Esophagus squamous epithelium (tissue), 5 donors: Measurements from ENCODE around the gene ITGB5. TPM values are rescaled to one million over a fixed set of nuclear protein-coding genes. Genes with fewer than 3 reads are reported as not detected.

Experiments used
- DNase-seq: peaks from one replicate; lab custom pipeline; 2025; lab: John Stamatoyannopoulos, UW
- H3K27ac ChIP-seq, 4 donors: fragments of 200-600 bp; sonication (generic); one replicate each; pipeline ENCODE4 v1.5.1; 2016 to 2019; ENCODE audit warnings: mild to moderate bottlenecking in 1 of 4
- H3K27me3 ChIP-seq, 4 donors: fragments of 200-600 bp; sonication (generic); 1 replicate in 3 of 4; 2 replicates in 1 of 4; pipeline versions ENCODE4 v1.5.1 to v1.6.0; 2017 to 2021; ENCODE audit warnings: antibody characterized with exemption in 1 of 4
- H3K36me3 ChIP-seq, 3 donors: fragments of 200-600 bp; sonication (generic); one replicate each; pipeline ENCODE4 v1.5.1; 2016 to 2019
- H3K4me1 ChIP-seq, 3 donors: fragments of 200-600 bp; sonication (generic); one replicate each; pipeline ENCODE4 v1.5.1; 2017 to 2019
- H3K4me3 ChIP-seq, 4 donors: fragments of 200-600 bp; sonication (generic); 1 replicate in 3 of 4; 2 replicates in 1 of 4; pipeline ENCODE4 v1.5.1; 2016 to 2019; ENCODE audit warnings: mild to moderate bottlenecking in 2 of 4, moderate library complexity in 1 of 4
- H3K9me3 ChIP-seq, 3 donors: fragments of 200-600 bp; sonication (generic); one replicate each; pipeline ENCODE4 v1.5.1; 2016 to 2019
- POLR2A ChIP-seq, 4 donors: fragments of 450-650 bp; IDR thresholded peaks; one replicate each; pipeline ENCODE4 v1.6.1; 2017; ENCODE audit warnings: antibody characterized with exemption in 4 of 4, mild to moderate bottlenecking in 4 of 4, moderate library complexity in 3 of 4
- WGBS, 2 donors: methylation state at CpG; one replicate each; pipeline ENCODE4 v1.1.5; 2018; 5-methylcytosine and 5-hydroxymethylcytosine counted together
- intact Hi-C: fragments of 100-400 bp; cut with DNase I; formaldehyde crosslinking; loops from one replicate; pipeline ENCODE4 v1.15.0; 2022
- total RNA-seq, 4 donors: library from RNA; depleted of rRNA; stranded (reverse); fragments of >200 nt; gene quantifications; one replicate each; pipeline ENCODE4 v1.1.0, GENCODE V29; 2016
- TF ChIP-seq, protein P1 (sequence below), 6 experiments: fragments of 450-650 bp in 4 of 6; fragments of 200-600 bp in 2 of 6; sonication (generic) in 2 of 6; IDR thresholded peaks; one replicate each; pipeline ENCODE4 v1.5.1; 2016 to 2019; ENCODE audit warnings: antibody characterized with exemption in 6 of 6, mild to moderate bottlenecking in 4 of 6, moderate library complexity in 4 of 6
- donor health status: DM: yes; HTN: yes; CAD: no.

ITGB5 gene
- total RNA-seq, 4 donors from 2014 or later = 68.4 to 114 (median 79.7) TPM

DNA sequence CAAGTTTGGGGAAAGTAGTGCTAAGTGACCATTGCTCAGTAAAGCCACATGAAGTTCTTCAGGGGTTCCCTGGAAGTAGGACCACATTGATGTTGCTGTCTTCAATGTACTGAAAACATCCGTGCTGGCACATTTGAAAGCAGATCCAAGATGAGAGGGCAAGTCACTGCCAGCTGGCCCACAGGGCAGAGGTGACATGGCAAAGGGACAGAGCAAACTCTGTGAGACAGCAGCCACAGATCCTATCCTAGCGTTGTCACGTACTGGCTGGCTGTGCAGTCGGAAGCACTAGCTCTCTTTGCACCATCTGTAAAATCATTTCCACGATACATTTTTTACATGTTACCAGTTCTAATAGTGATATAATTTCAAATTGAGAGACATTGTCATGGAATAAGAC, 33.6 kb upstream of the ITGB5 start:
- no peak overlapping the region for H3K4me3 ChIP-seq
- no peak for TF ChIP-seq POLR2A (IDR thresholded peaks at IDR 0.05)
- TF ChIP-seq, protein P1, sequence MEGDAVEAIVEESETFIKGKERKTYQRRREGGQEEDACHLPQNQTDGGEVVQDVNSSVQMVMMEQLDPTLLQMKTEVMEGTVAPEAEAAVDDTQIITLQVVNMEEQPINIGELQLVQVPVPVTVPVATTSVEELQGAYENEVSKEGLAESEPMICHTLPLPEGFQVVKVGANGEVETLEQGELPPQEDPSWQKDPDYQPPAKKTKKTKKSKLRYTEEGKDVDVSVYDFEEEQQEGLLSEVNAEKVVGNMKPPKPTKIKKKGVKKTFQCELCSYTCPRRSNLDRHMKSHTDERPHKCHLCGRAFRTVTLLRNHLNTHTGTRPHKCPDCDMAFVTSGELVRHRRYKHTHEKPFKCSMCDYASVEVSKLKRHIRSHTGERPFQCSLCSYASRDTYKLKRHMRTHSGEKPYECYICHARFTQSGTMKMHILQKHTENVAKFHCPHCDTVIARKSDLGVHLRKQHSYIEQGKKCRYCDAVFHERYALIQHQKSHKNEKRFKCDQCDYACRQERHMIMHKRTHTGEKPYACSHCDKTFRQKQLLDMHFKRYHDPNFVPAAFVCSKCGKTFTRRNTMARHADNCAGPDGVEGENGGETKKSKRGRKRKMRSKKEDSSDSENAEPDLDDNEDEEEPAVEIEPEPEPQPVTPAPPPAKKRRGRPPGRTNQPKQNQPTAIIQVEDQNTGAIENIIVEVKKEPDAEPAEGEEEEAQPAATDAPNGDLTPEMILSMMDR (IDR thresholded peaks at IDR 0.05) = no peak
- intact Hi-C loops = no loop called here
- DNase-seq = no peak
- H3K27me3 ChIP-seq = no peaks in the 10 kb centered on the region
- no peak overlapping the region for H3K27ac ChIP-seq
- 85 to 86% methylated on average over 5 of the region's 5 CpGs for WGBS, 2 donors
- H3K36me3 ChIP-seq = no peaks in the 10 kb centered on the region
- H3K9me3 ChIP-seq = no peaks in the 10 kb centered on the region
- H3K4me1 ChIP-seq = peaks cover 0 to 8% (median 0%) of the 10 kb centered on the region in 3 donors

DNA sequence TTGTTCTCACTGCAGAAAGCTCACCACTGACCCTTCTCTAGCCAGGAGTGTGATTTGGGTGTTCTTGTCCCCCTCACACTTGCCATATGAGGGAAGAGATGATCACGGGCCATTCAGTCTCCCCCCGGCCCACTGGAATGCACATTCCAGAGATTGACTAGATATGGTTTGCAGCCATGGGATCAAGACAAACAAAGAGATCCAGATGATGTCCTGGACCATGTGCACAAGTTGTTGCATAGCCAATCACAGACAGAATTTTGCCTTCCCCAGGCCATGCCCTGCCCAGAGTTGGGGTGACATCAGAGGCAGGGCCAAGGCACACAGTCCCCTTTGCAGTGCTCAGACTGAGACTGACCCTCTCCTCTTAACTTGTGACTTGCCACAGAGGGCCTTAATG, 32.6 kb upstream of the ITGB5 start:
- 20 to 73% methylated on average over 1 to 2 of the region's 2 CpGs for WGBS, 2 donors
- H3K9me3 ChIP-seq = no peaks in the 10 kb centered on the region
- H3K36me3 ChIP-seq = no peaks in the 10 kb centered on the region
- intact Hi-C loops = no loop called here
- no peak overlapping the region for H3K4me3 ChIP-seq
- H3K27ac ChIP-seq = no peak overlapping the region
- H3K27me3 ChIP-seq = no peaks in the 10 kb centered on the region
- no peak for TF ChIP-seq POLR2A (IDR thresholded peaks at IDR 0.05)
- TF ChIP-seq, protein P1 (IDR thresholded peaks at IDR 0.05) = no peak
- DNase-seq = no peak
- peaks cover 0 to 8% (median 0%) of the 10 kb centered on the region in 3 donors for H3K4me1 ChIP-seq

DNA sequence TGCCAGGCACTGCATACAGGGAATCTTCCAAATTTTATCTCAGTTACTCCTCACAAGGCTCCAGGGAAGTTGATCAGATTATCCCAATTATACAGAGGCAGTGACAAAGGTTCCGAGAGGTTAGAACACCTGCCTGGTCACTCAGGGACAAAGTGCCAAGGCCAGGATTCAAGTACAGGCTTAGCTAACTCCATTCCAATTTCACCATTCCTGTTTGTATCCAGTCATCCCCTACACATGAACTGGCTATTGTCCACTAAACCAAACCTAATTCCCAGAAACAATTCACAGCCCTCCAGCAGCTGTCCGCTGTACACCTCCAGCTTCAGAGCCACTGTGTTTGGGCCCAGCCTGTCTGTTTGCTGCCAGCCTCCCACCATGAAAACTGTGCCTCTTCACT, 31.4 kb upstream of the ITGB5 start:
- DNase-seq = no peak
- TF ChIP-seq POLR2A (IDR thresholded peaks at IDR 0.05) = no peak
- TF ChIP-seq, protein P1 (IDR thresholded peaks at IDR 0.05) = no peak
- 89 to 100% methylated on average over 2 of the region's 2 CpGs for WGBS, 2 donors
- Histone ChIP-seq H3K27ac (no peak overlapping the region), H3K36me3 (no peaks in the 10 kb centered on the region), H3K9me3 (no peaks in the 10 kb centered on the region), H3K4me3 (no peak overlapping the region), H3K4me1 (peaks cover 0 to 8% (median 0%) of the 10 kb centered on the region in 3 donors), H3K27me3 (no peaks in the 10 kb centered on the region)
- intact Hi-C loops = no loop called here

DNA sequence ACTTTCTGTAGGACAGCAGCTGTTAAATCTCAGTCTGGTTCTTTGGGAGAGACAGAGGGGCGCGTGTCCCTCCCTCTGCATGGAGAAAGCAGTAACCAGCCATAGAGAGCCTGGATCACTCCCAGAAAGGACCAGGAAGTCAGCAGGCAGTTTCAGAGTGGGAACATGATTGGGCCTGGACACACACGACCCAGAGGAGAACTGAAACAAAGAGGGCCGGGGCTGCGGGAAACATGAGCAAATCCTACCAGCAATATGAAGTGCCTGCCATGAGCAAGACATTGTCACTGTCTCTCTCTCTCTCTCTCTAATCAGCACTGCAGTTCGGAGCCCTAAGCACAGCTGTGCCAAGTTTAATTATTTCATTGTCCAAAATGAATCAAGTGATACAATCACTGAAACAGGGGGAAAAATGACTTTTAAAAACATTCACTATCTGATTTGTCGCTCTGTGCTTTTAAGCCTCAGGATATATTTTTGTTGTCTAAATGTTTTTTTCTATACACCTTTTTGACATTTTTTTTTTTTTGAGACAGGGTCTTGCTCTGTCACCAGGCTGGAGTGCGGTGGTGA, 29.8 kb upstream of the ITGB5 start:
- intact Hi-C loops = no loop called here
- Histone ChIP-seq H3K36me3 (no peaks in the 10 kb centered on the region), H3K27me3 (peaks cover 0 to 4% (median 0%) of the 10 kb centered on the region in 4 donors), H3K4me1 (peaks cover 0 to 8% (median 0%) of the 10 kb centered on the region in 3 donors), H3K27ac (no peak overlapping the region), H3K4me3 (no peak overlapping the region), H3K9me3 (no peaks in the 10 kb centered on the region)
- TF ChIP-seq, protein P1 (IDR thresholded peaks at IDR 0.05) = no peak
- no peak for TF ChIP-seq POLR2A (IDR thresholded peaks at IDR 0.05)
- WGBS, 2 donors = 37 to 53% methylated on average over 8 of the region's 8 CpGs
- no peak for DNase-seq

DNA sequence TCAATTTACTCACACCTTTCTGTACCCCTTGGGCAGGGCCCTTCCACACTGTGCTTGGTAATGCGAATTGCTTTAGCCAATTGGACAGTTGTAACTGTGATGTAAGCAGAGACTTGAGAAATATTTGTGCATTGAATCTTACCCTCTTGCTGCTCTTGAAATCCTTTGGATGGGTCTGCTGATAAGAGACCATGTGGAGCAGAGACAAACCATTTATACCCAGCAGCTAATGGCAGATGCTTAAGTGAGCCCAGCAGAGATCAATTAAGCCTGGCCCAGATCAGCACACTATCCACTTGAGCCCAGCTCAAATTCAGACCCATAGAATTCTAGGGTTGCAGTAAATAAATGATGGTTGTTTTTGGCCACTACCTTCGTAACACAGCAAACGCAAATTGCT, 28.1 kb upstream of the ITGB5 start:
- no peak overlapping the region for H3K27ac ChIP-seq
- intact Hi-C loops = no loop called here
- H3K9me3 ChIP-seq = no peaks in the 10 kb centered on the region
- no peaks in the 10 kb centered on the region for H3K36me3 ChIP-seq
- no peak for TF ChIP-seq POLR2A (IDR thresholded peaks at IDR 0.05)
- TF ChIP-seq, protein P1 (IDR thresholded peaks at IDR 0.05) = no peak
- peaks cover 0 to 7% (median 0%) of the 10 kb centered on the region in 4 donors for H3K27me3 ChIP-seq
- H3K4me1 ChIP-seq = peaks cover 0 to 8% (median 0%) of the 10 kb centered on the region in 3 donors
- 83 to 100% methylated on average over 3 of the region's 3 CpGs for WGBS, 2 donors
- no peak overlapping the region for H3K4me3 ChIP-seq
- no peak for DNase-seq
